HG02763 (cell line): Measurements from ENCODE around the gene FBH1.
"Not testable (repeated sequence)": the region's sequence is repeated elsewhere in the genome, so short reads cannot be mapped to it uniquely, and the experiment has no call there.

Experiments used
- ATAC-seq: cut with Tn5 transposase; IDR thresholded peaks from one replicate; pipeline ENCODE4 v1.9.1; 2021; ENCODE audit warnings: mild to moderate bottlenecking, moderate library complexity; ENCODE audit not compliant: unreplicated experiment

FBH1 gene

DNA sequence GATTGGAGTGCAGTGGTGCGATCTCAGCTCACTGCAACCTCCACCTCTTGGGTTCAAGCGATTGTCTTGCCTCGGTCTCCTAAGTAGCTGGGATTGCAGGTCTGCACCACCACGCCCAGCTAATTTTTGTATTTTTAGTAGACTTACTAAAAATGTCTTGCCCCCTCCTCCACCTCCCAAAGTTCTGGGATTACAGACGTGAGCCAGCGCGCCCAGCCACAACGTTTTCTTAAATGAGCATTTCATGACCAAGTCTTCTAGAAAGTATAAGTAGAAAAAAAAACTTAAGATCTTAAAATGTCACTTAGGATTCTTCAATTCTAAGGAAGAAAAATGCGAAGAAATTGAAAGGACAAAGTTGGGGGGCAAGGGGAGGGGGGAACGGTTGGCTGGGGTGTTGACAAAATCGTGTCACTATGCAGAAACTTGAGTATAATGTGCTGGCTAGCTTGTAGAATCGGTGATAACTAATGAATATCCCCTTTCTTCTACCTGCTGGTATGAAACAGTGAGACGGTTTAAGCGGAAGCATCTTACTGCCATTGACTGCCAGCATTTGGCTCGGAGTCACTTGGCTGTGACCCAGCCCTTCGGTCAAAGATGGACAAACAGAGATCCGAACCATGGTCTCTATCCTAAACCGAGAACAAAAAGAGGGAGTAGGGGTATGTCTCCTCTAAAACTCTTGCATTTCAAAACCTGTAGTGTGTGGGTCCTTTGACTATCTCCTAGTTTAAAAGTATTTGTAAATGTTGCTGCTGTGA is 12.7 kb downstream of the FBH1 start:
- ATAC-seq, result no peak

GRCh38 chr10:5903563-5903962 is 13.5 kb downstream of the FBH1 start:
- no peak for ATAC-seq

- ATAC-seq, result peak; percentile 83
Measured at GRCh38 chr10:5904227-5904626, 14.2 kb downstream of the FBH1 start.

DNA sequence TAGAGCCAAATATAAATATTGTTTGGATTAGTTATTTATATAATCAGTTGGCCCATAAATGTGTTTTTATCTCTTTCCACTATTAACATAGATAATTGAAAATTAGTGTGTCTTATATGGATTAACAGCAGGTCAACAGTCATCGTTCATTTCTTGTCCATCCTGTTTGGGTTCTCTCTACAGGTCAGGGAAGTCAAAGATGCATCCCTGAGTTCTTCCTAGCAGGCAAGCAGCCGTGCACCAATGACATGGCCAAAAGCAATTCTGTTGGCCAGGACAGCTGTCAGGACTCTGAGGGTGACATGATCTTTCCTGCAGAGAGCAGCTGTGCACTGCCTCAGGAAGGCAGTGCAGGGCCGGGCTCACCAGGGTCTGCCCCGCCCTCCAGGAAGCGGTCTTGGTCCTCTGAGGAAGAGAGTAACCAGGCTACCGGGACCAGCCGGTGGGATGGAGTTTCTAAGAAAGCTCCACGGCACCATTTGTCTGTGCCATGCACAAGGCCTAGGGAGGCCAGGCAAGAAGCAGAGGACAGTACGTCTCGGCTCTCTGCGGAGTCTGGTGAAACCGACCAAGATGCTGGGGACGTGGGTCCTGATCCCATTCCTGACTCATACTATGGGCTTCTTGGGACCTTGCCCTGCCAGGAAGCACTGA is 15.9 kb downstream of the FBH1 start:
- ATAC-seq, result no peak

DNA sequence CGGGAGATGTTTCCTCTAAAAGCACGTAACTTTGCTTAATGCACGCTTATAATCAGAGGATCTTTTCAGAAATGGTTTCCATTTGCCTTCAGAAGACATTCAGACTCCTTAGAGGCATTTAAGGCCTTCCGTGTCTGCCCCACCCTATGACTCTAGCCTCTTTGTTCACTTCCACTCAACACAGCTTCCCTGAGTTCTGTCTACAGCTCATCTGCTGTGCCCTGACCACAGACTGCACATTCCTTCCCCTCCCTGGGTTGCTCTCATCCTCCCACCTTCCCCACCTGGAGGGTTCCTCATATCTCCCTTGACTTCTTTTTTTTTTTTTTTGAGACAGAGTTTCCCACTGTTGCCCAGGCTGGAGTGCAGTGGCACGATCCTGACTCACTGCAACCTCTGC is 16.6 kb downstream of the FBH1 start:
- ATAC-seq, result no peak

DNA sequence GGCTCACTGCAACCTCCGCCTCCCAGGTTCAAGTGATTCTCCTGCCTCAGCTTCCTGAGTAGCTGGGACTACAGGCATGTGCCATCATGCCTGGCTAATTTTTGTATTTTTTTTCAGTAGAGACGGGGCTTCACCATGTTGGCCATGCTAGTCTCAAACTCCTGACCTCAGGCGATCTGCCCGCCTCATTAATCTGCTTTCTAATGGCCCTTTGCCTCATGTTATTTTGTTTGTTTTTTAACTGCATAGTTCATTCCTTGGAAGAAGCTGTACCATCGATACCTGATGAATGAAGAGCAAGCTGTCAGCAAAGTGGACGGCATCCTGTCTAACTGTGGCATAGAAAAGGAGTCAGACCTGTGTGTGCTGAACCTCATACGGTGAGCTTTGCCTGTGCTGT is 18.6 kb downstream of the FBH1 start:
- not testable (repeated sequence) for ATAC-seq

DNA sequence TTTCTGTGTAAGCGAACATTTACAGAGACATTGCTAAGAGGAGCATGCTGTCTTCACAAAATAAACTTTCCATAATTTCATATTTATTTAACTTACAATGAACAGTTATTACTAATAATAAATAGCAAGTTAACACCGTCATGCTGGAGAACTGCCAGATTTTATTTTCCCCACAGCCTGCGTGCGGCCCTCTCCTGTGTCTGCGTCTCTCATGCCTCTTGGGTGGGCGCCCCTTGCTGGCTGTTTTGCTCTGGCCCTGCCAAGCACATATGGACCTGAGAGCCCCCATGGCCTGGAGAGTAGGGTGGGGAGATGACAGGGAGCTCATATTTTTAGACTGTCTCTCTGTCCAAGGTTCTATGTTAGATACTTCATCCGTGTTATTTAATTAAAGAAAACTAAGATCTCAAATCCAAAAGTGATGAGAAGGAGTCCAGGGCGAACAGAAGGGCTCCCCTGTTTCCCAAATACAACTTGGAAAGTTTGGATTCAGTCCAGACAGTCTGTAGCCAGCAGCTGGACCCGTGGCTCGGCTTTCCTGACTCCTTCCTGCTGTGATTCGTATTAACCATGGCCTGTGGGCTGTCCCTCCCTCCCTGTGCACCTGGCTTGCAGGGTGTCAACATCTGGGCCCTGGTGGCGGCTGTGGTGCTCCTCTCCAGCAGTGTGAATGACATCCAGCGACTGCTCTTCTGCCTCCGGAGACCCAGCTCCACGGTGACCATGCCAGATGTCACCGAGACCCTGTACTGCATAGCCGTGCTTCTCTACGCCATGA is 20.5 kb downstream of the FBH1 start:
- ATAC-seq, result no peak

DNA sequence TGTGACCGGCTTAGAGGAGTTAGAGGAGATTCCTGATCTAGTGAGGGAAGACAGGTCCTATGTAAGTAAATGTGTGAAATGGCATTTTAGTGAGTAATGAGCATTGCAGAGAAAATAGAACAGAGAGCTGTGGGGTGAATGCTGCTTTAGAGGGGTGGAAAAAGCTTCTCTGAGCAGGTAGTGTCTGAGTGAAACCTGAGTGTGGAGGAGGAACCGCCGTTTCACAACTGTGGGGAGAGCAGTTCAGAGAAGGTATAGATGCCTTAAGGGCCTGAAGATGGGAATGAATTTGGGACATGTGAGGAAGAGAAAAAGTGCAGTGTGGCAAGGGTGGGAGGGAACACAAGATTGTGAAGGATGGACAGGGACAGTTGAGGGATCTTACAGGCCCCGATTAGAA is 21.6 kb downstream of the FBH1 start:
- ATAC-seq, result no peak

- ATAC-seq, result no peak
Measured at GRCh38 chr10:5913736-5914135, 23.7 kb downstream of the FBH1 start.

DNA sequence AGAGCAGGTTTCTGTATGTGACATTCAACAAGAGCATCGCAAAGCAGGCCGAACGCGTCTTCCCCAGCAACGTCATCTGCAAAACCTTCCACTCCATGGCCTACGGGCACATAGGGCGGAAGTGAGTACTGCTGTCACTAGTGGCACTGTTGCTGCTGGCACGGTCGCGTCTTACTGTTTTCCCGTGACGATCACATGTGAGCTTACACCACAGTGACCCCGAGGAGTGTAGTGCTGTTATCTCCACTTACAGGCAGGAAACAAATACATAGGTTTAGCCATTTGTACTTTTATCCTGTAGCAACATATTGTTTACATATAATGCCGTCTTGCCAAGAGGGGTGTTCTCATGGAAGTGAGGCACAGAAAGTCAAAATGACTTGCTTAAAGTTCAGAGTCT is 25.4 kb downstream of the FBH1 start:
- no peak for ATAC-seq

GRCh38 chr10:5917305-5917704 is 27.3 kb downstream of the FBH1 start:
- no peak for ATAC-seq

DNA sequence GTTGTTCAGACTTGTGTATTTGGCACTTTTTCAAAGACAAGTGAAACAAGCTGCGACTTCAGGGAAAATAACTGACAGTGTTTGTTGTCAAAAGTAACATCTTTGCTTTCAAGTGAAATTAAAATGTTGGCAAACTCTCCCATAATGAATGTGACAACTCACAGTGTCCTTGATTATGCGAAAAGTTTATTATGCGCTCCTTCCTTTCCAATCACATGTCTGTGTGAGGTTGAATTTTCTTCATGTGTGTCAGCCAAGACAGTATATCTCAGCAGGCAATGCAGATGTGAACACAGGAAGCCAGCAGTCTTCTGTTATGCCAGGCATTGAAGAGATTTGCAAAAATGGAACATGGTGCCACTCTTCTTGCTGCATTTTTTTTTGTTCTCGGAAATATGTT is 28.7 kb downstream of the FBH1 start:
- ATAC-seq, result no peak

GRCh38 chr10:5919568-5919967 is 29.5 kb downstream of the FBH1 start:
- no peak for ATAC-seq

- no peak for ATAC-seq
Measured at GRCh38 chr10:5921746-5922145, 31.7 kb downstream of the FBH1 start.

DNA sequence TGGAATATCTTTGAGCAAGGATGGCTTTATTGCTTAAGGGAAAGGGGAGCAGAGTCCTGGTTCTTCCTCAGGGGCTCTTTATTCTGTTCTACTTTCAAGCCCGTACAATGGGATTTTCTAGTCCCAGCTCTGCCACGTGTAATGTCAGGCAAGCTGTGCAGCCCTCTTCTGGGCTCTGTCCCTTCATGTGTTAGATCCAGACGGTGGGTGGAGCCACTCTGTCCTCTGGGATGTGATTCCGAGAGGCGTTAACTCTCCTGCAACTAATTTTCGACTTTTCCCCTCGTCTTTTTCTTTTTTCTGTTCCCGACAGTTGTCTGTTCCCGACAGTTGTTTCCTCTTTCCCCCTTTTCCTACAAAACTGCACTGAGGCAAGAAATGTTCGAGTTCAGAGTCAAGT is 34.8 kb downstream of the FBH1 start:
- ATAC-seq, result no peak

DNA sequence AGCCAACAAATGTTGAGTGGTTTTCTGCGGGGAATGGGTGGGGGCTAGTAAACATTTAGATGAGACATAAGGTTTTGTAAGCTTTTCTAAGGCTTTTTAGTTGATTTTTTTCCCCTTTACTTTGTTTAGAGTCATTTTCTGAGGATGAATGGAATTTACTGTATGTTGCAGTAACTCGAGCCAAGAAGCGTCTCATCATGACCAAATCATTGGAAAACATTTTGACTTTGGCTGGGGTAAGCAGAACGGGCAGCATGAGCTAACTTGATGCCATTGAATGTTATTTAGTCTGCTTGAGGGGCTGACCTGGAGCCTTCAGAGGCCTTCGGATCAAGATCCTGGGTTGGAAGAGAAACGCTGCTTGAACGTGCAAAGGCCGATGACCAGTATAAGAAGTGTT is 37.3 kb downstream of the FBH1 start:
- ATAC-seq, result no peak

- ATAC-seq, result no peak
Measured at GRCh38 chr10:5929442-5929841, 39.4 kb downstream of the FBH1 start.

GRCh38 chr10:5930272-5930671 is 40.2 kb downstream of the FBH1 start:
- no peak for ATAC-seq

DNA sequence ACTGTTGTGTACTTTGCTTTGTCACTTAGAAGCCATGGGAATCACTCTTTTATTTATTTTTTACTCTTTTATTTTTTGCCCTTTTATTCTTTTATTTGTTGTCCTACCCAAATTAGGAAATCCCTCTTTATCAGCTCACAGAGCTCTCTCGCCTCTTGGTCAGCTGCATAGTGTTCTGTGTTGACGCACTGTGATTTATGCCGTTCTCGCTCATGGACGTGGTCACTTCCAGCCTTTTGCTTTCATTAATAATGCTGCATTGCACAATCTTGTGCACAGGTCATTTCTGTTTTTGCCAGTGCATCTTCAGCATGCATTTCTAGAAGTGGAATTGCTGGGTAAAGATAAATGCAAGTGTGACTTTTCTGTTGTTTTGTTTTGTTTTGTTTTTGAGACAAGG is 42.3 kb downstream of the FBH1 start:
- ATAC-seq, result no peak

DNA sequence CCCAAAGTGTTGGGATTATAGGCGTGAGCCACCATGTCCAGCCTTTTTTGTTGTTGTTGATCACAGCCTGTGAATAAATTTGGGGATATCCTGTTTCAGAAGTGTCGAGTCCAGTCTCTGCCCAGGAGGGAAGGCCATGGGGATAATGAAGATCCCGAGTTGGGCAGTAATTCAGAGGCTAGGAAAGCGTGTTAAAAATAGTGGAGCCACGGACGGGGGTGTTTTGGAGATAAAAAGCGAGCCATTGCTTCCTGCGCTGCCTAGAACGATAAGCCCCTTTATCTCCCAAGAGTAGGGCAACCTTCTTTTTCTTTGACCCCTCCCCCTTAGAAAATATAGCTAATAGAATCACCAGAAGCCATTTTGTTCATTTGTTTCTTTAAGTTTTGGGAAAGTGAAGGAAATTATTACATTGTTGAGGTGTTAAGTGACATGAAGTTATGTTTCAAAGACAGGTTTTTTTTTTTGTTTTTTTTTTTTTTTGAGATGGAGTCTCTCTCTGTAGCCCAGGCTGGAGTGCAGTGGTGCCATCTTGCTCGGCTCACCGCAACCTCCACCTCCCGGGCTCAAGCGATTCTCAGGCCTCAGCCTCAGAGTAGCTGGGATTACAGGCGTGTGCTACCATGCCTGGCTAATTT is 44.0 kb downstream of the FBH1 start:
- no peak for ATAC-seq

DNA sequence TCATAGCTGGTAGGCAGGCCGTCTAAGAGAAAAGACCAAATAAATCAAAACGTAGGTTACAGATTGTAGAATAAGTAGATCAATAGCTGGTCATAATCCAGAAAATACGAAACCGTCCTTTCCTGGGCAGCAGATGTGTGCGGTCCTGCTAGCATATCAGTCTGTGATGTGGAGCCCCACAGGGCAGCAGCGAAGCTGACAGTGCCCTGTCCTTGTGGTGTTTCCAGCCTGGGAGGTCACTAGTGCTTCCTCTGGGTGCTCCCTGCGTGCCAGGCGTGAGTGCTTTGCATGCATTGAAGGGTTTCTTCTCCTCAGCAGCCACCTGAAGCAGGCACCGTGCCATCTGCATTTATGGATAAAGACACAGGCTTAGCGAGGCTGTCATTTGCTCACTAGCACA is 45.6 kb downstream of the FBH1 start:
- no peak for ATAC-seq

- no peak for ATAC-seq
Measured at GRCh38 chr10:5937016-5937415, 47.0 kb downstream of the FBH1 start.
